Muscle of back (tissue), 11 donors: ENCODE results near the gene COQ9. TPM values are rescaled to one million over a fixed set of nuclear protein-coding genes. Genes with fewer than 3 reads are reported as not detected.

Source experiments
- DNase-seq, 3 donors: peaks; one replicate each; pipeline versions ENCODE4 v3.0.0 to v3.0.0-alpha.2; 2013
- polyA plus RNA-seq, 10 donors: library from polyadenylated mRNA; unstranded; fragments of 120-200 nt; gene quantifications; one replicate each; pipeline ENCODE4 v1.2.1, GENCODE V29; 2013; ENCODE audit not compliant: insufficient read length in 10 of 10

The COQ9 gene
- polyA plus RNA-seq, 10 donors, result 51.2 to 78.0 (median 61.3) TPM

DNA sequence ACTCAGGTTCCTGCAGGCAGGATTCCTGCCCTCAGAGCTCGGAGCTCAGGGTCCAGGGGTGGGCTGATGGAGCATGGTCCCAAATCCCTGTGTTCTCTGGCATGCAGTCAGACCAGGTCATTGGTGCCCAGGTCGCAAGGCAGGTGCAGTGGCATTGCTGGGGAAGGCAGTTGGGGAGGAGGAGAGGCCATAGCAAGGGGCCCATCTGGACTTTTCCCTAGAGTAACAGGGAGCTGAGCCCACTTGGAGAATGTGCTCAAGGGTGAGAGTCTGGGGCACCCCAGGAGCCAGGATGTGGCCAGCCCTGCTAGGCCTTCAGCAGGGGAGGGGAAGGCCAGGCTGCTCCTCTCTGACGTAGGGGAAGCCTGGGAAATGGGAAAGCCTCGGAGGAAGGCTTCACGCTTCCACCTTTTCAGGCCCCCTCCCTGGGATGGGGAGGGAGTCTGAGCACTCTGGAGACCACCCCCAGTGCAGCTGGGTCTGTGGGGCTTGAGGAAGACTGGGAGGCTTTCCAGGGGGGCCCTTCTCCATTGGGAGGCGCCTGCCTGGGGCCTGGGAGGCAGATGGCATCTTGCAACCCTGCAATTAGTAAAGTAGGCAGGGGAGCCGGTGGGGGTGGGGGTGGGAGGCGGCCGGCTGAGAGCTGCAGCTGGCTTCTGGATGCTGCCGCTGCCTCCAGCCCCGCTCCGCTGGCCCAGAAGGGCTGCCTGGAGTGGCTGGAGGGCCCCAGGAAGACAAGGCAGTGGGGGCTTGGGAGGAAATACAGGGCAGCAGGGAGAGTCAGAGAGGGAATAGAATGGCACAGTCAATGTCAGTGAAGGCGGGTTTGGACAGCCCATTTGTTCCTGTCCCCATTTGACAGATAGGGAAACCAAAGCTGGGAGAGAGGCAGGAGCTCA, 60.1 kb downstream of the COQ9 start:
- no peak for DNase-seq

DNA sequence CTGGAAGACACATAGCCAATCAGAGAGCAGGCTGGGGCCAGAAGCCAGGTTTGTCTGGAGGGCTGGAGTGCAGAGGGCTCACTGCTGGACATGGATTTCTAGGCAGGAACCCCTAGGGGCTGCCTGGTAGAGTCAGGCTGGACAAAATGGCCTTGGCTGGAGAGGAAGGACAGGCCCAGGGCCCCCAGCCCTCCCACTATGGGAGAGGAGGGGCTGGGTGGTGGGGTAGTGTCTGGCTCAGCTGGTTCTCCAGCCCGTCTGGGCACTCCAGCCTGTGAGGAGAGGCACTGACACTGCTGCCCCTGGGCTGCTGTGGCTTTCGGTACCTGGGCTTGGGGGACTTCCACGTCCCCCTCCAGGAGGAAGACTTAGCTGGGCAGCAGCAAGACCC, 60.8 kb downstream of the COQ9 start:
- DNase-seq, result no peak

DNA sequence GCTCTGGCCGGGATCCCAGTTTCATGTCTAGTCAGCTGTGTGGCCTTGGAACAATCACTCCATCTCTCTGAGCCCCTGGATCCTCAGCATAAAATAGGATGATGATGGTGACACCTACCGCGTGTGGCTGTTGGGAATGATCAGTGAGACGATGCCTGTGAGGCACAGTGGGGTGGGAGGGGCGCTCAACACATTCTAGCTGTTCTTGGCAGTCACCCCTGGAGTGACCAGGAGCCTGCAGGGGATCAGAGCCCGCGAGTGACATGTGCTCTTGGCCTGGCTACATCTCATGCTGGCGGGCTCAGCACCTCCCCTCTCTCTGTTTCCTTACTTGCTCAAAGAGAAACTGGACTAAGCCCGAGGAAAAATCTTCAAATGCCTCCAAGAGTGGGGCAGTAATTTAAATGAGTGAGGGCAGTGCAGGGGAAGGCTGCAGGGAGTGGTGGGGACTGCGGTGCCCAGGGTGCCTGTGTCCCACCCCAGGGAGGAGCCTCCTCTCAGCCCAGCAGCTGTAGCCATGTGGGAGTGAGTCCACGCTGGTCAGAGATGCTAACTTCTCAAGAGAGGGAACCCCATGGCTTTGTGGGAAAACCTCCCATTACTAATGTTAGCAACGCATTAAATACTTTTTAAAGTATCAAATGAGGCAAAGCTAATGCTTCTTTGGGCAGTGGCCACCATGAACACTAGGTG, 62.1 kb downstream of the COQ9 start:
- DNase-seq, result no peak

DNA sequence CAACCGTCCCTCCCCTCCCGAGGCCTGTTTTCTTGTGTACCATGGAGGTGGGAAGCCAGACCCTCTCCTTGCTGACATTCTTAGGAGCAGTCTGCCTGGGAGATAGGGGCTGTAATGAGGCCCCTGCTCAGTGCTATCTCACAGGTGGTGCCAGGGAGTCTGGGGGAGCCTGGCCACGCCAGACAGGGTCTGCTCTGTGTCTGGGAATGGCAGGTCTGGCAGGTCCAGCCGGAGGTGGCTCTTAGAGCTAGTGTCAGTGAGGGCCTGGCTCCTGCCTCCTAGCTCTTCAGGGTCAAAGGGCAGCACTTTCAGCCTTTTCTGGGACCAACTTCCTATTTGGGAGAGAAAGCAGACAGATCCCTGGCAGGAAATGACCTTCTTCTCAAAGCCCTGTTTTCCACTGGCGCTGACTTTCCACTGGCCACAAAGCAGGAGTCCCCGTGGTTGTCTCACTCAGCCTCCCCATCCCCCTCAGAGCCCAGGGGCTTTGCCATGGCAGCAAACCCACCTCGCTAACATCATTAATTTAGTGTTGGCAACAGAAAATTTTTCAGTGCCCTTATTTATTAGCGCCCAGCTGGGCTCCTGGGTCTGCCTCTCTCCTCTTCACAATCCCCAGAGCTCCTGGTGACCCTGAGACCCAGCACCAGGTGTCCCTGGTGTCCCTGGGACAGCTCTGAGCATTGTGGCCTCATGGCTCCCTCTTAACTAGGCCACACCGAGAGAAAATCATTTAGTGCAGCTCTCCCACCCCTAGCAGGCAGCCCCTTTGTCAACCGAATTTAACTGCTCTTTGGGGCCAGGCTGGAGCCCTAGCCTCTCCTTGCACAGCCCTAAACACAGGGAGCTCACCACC, 63.0 kb downstream of the COQ9 start:
- no peak for DNase-seq

Other genes with a start within 250 kb of the COQ9 start
- 10 to 100 TPM; 42.6 to 56.7 (median 48.7) TPM for gene ARL2BP, start 202.2 kb upstream of the COQ9 start, polyA plus RNA-seq
- 1 to 10 TPM in 8 of 10 donors, under 1 TPM in 2; 0.55 to 2.4 (median 1.2) TPM for gene PLLP, start 162.8 kb upstream of the COQ9 start, polyA plus RNA-seq
- under 1 TPM in 9 of 10 donors, not detected in 1; 0.07 to 0.33 (median 0.11) TPM for gene CCL22, start 88.7 kb upstream of the COQ9 start, polyA plus RNA-seq
- 1 to 10 TPM; 2.7 to 7.5 (median 4.7) TPM for gene CX3CL1, start 75.0 kb upstream of the COQ9 start, polyA plus RNA-seq
- not detected for gene CCL17, start 42.7 kb upstream of the COQ9 start, polyA plus RNA-seq
- 10 to 100 TPM; 48.7 to 67.3 (median 57.0) TPM for gene CIAPIN1, start 94 bp upstream of the COQ9 start, polyA plus RNA-seq
- 10 to 100 TPM; 41.6 to 53.7 (median 47.0) TPM for gene POLR2C, start 15.2 kb downstream of the COQ9 start, polyA plus RNA-seq
- 10 to 100 TPM in 3 of 10 donors, 1 to 10 TPM in 7; 7.3 to 16.7 (median 9.3) TPM for gene DOK4, start 39.0 kb downstream of the COQ9 start, polyA plus RNA-seq
- 10 to 100 TPM in 7 of 10 donors, 1 to 10 TPM in 3; 8.0 to 21.6 (median 12.2) TPM for gene CCDC102A, start 89.1 kb downstream of the COQ9 start, polyA plus RNA-seq
- 1 to 10 TPM in 9 of 10 donors, under 1 TPM in 1; 0.74 to 1.7 (median 1.5) TPM for gene ADGRG5, start 95.2 kb downstream of the COQ9 start, polyA plus RNA-seq
- gene ADGRG1, start 181.2 kb downstream of the COQ9 start, polyA plus RNA-seq, result 10 to 100 TPM in 2 of 10 donors, 1 to 10 TPM in 8; 4.4 to 19.3 (median 6.1) TPM
- gene ADGRG3, start 220.8 kb downstream of the COQ9 start, polyA plus RNA-seq, result under 1 TPM; 0.08 to 0.56 (median 0.19) TPM
- under 1 TPM in 4 of 10 donors, not detected in 6; 0.07 to 0.23 (median 0.15) TPM for gene DRC7, start 247.3 kb downstream of the COQ9 start, polyA plus RNA-seq